PC-9 (cell line): ENCODE data around the gene PAFAH2. TPM values are rescaled to one million over a fixed set of nuclear protein-coding genes. Genes with fewer than 3 reads are reported as not detected.

ENCODE experiments used
- BruUV-seq: library from RNA; stranded (reverse); fragments of 400-500 nt; replicated peaks from 2 replicates; lab custom pipeline; 2021; lab: Mats Ljungman, UMichigan
- CTCF ChIA-PET: fragments of 300-600 bp; sonication (Branson Sonifier 250); formaldehyde crosslinking; loops from one replicate; lab custom pipeline; 2022; ENCODE audit warnings: antibody characterized with exemption; lab: Charles Lee
- POLR2A ChIA-PET: fragments of 300-600 bp; sonication (Branson Sonifier 250); formaldehyde crosslinking; loops from one replicate; lab custom pipeline; 2022; ENCODE audit warnings: antibody characterized with exemption; ENCODE audit not compliant: unreplicated experiment; lab: Charles Lee
- DNase-seq, 2 experiments: peaks; one replicate each; pipeline versions ENCODE4 v3.0.0 to v3.0.0-alpha.2; 2015 to 2022; ENCODE audit warnings: mixed read lengths in 1 of 2
- H2AFZ ChIP-seq: fragments of 200-600 bp; sonication (generic); 2 replicates; pipeline ENCODE4 v1.8.1; 2017; ENCODE audit warnings: antibody characterized with exemption
- H3F3A ChIP-seq: fragments of 200-600 bp; sonication (generic); 2 replicates; pipeline ENCODE4 v1.8.1; 2017; ENCODE audit warnings: antibody characterized with exemption, mild to moderate bottlenecking, low read depth; ENCODE audit not compliant: insufficient read depth
- H3K27ac ChIP-seq: fragments of 200-600 bp; sonication (generic); 2 replicates; pipeline ENCODE4 v1.6.1; 2016; ENCODE audit warnings: mixed run types
- H3K27me3 ChIP-seq: fragments of 200-600 bp; sonication (generic); 2 replicates; pipeline ENCODE4 v1.6.1; 2016; ENCODE audit warnings: low read depth, mixed run types; ENCODE audit not compliant: insufficient read depth
- H3K36me3 ChIP-seq: fragments of 200-600 bp; sonication (generic); 2 replicates; pipeline ENCODE4 v1.6.1; 2016; ENCODE audit warnings: low read depth, mixed run types
- H3K4me1 ChIP-seq: fragments of 200-600 bp; sonication (generic); replicated peaks from 2 replicates; pipeline ENCODE4 v1.6.1; 2016; ENCODE audit warnings: mixed run types; ENCODE audit not compliant: insufficient read depth
- H3K4me2 ChIP-seq: fragments of 200-600 bp; sonication (generic); 2 replicates; pipeline ENCODE4 v1.6.1; 2017; ENCODE audit warnings: mixed run types
- H3K4me3 ChIP-seq: fragments of 200-600 bp; sonication (generic); 2 replicates; pipeline ENCODE4 v1.6.1; 2016; ENCODE audit warnings: mixed run types
- H3K79me2 ChIP-seq: fragments of 200-600 bp; sonication (generic); 2 replicates; pipeline ENCODE4 v1.6.1; 2017; ENCODE audit warnings: low read depth, mixed run types
- H3K9me2 ChIP-seq: fragments of 200-600 bp; sonication (generic); 2 replicates; pipeline ENCODE4 v1.8.1; 2017; ENCODE audit warnings: mild to moderate bottlenecking; ENCODE audit not compliant: insufficient read depth
- H3K9me3 ChIP-seq: fragments of 200-600 bp; sonication (generic); 2 replicates; pipeline ENCODE4 v1.8.1; 2016; ENCODE audit warnings: low read depth; ENCODE audit not compliant: insufficient read depth
- H4K20me1 ChIP-seq: fragments of 200-600 bp; sonication (generic); 2 replicates; pipeline ENCODE4 v1.8.1; 2017; ENCODE audit not compliant: insufficient read depth
- CTCF ChIP-seq: fragments of 200-600 bp; sonication (generic); conservative IDR thresholded peaks from 2 replicates; pipeline ENCODE4 v1.6.1; 2017; ENCODE audit warnings: mixed run types, antibody characterized with exemption, mild to moderate bottlenecking, moderate library complexity
- EZH2 ChIP-seq: fragments of 200-600 bp; sonication (generic); IDR thresholded peaks from 2 replicates; pipeline ENCODE4 v1.8.0; 2017; ENCODE audit warnings: antibody characterized with exemption, low read depth
- intact Hi-C: fragments of 100-400 bp; cut with micrococcal nuclease; formaldehyde crosslinking; loops from one replicate; pipeline ENCODE4 v1.10.0; 2022; ENCODE audit not compliant: unreplicated experiment
- total RNA-seq: library from RNA; stranded (reverse); gene quantifications from 2 replicates; pipeline ENCODE4 v1.2.3, GENCODE V29; 2021

The PAFAH2 gene
- total RNA-seq, 1 experiment from 2014 or later: 13.9 TPM

GRCh38 chr1:25985670-25986069 lies 12.2 kb downstream of the PAFAH2 start:
- Histone ChIP-seq H2AFZ (no peak overlapping the region), H3K79me2 (no peaks in the 10 kb centered on the region), H3K9me2 (no peaks in the 10 kb centered on the region), H3K4me1 (no peaks in the 10 kb centered on the region), H3K27me3 (no peaks in the 10 kb centered on the region), H3K36me3 (no peaks in the 10 kb centered on the region), H3K9me3 (no peaks in the 10 kb centered on the region), H3K4me2 (no peak overlapping the region), H3K4me3 (no peak overlapping the region), H3K27ac (no peak overlapping the region), H3F3A (no peaks in the 10 kb centered on the region), H4K20me1 (no peaks in the 10 kb centered on the region)
- ChIA-PET CTCF (no interaction called here), POLR2A (no interaction called here)
- BruUV-seq: no TSS peak
- TF ChIP-seq CTCF: no peak
- TF ChIP-seq EZH2: no peak
- DNase-seq: no peak
- intact Hi-C loops: no loop called here

GRCh38 chr1:25985171-25985570 lies 12.7 kb downstream of the PAFAH2 start:
- Histone ChIP-seq H3K4me3 (no peak overlapping the region), H3K9me3 (no peaks in the 10 kb centered on the region), H3K36me3 (no peaks in the 10 kb centered on the region), H3K4me1 (no peaks in the 10 kb centered on the region), H3K27me3 (no peaks in the 10 kb centered on the region), H3F3A (no peaks in the 10 kb centered on the region), H3K79me2 (no peaks in the 10 kb centered on the region), H2AFZ (no peak overlapping the region), H3K9me2 (no peaks in the 10 kb centered on the region), H4K20me1 (no peaks in the 10 kb centered on the region), H3K27ac (no peak overlapping the region), H3K4me2 (no peak overlapping the region)
- CTCF ChIA-PET: no interaction called here
- no TSS peak for BruUV-seq
- intact Hi-C loops: no loop called here
- no peak for DNase-seq
- TF ChIP-seq EZH2 (no peak), CTCF (no peak)
- POLR2A ChIA-PET: no interaction called here

- no peaks in the 10 kb centered on the region for H3K27me3 ChIP-seq
- H3K27ac ChIP-seq: no peak overlapping the region
- no peaks in the 10 kb centered on the region for H3K79me2 ChIP-seq
- ChIA-PET CTCF (no interaction called here), POLR2A (no interaction called here)
- no peaks in the 10 kb centered on the region for H3F3A ChIP-seq
- BruUV-seq: no TSS peak
- H3K9me3 ChIP-seq: no peaks in the 10 kb centered on the region
- no peak overlapping the region for H3K4me3 ChIP-seq
- H3K36me3 ChIP-seq: no peaks in the 10 kb centered on the region
- TF ChIP-seq EZH2: no peak
- TF ChIP-seq CTCF: no peak
- H3K9me2 ChIP-seq: no peaks in the 10 kb centered on the region
- H4K20me1 ChIP-seq: no peaks in the 10 kb centered on the region
- DNase-seq: no peak
- H3K4me2 ChIP-seq: no peak overlapping the region
- H2AFZ ChIP-seq: no peak overlapping the region
- intact Hi-C loops: no loop called here
- no peaks in the 10 kb centered on the region for H3K4me1 ChIP-seq
Observed at GRCh38 chr1:25979210-25979609, 18.7 kb downstream of the PAFAH2 start.
